Glomerular visceral epithelial cell (primary cell): ENCODE results near the gene KREMEN1.
A peak's percentile ranks its signal among the peaks of the same experiment; 100 is the strongest.

ENCODE experiments used
- DNase-seq: peaks from one replicate; pipeline ENCODE4 v3.0.0-alpha.2; 2016; ENCODE audit errors: extremely low spot score

The KREMEN1 gene

GRCh38 chr22:29128891-29129807 lies 56.3 kb downstream of the KREMEN1 start:
- peak; percentile 1 for DNase-seq

DNA sequence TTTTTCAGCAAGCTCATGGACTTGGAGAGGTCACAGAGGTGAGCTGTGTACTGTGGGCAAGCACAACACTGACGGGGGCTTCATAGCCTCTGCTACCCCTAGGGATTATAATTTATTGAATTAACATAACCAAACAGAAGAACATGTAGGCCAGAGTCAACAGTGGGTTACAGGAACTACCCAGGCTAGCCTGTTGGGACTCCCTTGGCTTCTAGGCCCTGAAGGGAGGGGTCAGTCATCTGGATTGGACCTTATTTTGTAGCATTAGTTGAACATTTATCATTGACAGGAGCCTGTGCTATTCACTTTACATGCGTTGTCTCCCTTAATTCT lies 56.9 kb downstream of the KREMEN1 start:
- DNase-seq: no peak

GRCh38 chr22:29130476-29130875 lies 57.6 kb downstream of the KREMEN1 start:
- DNase-seq: no peak

DNA sequence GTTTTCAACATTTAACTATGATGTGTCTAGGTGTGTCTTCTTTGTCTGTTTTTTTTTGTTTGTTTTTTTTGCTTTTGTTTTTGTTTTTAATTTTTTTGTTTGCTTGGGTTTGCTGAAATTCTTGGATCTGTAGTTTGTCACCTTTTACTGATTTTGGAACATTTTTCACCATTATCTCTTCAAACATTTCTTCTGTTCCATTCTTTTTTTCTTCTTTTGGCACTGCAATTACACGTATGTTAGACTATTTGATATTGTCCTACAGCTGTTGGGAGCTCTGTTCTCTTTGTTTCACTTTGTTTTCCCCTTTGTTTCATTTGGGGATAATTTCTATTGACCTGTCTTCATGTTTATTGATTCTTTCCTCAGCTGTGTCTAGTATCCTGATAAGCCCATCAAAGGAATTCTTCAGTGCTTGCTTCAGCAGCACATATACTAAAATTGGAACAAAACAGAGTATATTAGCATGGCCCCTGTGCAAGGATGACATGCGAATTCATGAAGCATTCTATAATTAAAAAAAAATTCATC lies 60.8 kb downstream of the KREMEN1 start:
- no peak for DNase-seq

DNA sequence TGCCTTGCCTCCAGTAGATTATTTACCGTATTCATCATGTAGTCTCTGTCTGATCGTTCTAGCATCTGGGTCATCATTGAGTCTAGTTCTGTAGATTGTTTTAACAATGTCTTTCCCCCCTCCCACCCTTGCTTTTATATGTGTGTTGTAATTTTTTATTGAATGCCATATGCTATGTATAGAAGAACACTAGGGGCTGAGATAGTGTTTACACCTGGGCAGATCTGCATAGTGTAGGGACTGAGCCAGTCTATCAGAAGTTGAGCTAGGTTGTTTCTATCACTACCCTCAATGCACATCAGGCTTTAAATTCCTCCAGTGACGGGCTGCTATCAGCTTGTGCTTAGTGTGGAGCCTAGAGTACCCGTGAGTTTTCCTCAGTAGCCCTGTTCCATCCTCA lies 61.6 kb downstream of the KREMEN1 start:
- no peak for DNase-seq

DNA sequence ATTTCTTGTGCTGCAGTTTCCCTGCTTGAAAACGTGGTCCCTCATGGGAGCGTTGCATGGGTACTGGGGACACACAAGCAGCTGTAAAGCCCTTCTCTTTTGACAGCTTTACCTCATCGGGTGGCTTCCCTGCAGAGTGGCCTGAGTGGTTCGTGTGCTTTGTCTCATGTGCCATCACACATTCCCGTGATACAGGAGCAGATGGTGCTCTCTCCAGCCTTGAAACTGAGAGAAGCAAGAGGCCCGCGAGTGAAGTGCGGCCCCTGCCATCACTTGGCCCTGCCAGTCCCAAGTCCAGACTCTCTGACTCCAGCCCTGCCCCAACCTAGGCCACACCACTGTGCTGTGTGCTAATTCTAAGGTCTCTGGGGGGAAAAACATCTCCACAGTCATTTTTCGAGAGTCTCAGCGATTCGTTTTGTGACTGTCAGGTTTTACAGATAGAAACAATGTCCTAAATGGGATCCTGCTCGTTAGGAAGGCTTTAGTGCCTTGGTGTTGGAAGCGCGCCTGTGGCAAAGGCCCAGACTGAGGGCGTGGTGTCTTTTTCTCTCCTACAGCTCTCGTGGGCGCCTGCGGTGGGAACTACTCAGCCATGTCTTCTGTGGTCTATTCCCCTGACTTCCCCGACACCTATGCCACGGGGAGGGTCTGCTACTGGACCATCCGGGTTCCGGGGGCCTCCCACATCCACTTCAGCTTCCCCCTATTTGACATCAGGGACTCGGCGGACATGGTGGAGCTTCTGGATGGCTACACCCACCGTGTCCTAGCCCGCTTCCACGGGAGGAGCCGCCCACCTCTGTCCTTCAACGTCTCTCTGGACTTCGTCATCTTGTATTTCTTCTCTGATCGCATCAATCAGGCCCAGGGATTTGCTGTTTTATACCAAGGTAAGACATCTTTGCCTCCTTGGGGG lies 64.2 kb downstream of the KREMEN1 start:
- no peak for DNase-seq

GRCh38 chr22:29138556-29139305 lies 65.9 kb downstream of the KREMEN1 start:
- DNase-seq: no peak

GRCh38 chr22:29139965-29140782 lies 67.3 kb downstream of the KREMEN1 start:
- DNase-seq: no peak

GRCh38 chr22:29141078-29141688 lies 68.3 kb downstream of the KREMEN1 start:
- no peak for DNase-seq

DNA sequence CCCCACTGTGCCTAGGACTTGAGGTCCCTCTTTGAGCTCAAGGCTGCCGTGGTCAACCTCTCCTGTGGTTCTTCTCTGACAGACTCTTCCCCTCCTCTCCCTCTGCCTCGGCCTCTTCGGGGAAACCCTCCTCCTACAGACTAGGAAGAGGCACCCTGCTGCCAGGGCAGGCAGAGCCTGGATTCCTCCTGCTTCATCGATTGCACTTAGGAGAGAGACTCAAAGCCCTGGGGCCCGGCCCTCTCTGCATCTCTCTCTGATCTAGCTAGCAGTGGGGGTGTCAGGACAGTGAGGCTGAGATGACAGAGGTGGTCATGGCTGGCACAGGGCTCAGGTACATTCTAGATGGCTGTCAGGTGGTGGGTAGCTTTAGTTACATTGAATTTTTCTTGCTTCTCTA lies 69.3 kb downstream of the KREMEN1 start:
- no peak for DNase-seq

DNA sequence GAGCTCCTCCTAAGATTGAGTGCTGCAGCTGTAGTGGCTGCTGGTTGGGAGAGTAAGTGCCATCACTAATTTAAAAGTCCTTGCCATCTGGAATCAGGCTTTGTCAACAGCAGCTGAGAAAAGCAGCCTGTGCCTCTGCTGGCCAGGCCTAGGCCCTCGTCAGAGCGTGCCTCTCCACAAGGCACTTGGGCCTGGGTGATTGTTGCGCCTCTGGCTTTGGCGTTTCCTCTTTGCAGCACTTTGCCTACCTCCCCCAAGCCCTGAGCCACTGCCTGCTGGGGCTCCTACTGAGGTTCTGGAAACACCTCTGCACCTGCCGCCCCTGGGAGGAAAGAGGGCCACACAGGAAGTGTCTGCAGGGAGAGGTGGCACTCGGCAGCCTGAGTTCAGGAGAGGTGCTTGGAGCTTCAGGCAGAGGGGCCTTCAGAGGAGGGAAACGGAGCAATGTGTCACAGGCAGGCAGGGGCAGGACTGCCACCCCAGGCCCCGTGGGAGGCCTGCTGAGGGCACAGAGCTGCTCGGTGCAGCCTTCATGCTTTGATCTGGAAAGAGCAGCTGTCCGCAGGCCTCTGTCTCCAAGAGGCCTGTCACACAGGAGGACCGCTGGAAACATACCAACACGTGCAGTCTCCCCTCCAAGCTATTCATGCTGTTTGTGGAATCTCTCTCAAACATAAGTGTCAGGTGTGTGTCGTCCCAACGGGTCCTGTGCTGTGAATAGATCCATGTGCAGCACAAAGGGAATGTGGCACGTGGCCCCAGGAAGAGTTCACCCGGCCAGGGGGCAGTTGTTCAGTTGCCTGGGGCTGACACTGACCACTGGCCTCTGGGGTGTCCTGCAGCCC lies 71.3 kb downstream of the KREMEN1 start:
- DNase-seq: no peak

DNA sequence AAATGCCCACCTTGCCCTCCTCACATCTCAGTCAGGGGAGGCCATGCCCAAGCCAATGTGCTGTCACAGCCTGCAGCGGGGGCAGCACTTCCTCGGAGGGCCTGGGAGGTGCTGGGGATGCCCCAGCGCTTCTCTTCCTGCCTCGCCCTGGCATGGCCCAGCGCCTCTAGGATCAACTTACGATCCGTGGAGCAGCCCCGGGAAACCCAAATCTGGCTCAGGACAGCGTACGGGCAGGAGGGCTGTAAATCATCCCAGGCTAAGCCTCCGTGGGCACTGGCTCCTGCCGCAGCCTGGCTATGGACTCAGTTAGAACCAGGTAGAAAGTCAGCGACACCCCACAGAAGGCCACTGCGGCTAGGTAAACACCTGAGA lies 71.9 kb downstream of the KREMEN1 start:
- no peak for DNase-seq

GRCh38 chr22:29145321-29146072 lies 72.7 kb downstream of the KREMEN1 start:
- no peak for DNase-seq

DNA sequence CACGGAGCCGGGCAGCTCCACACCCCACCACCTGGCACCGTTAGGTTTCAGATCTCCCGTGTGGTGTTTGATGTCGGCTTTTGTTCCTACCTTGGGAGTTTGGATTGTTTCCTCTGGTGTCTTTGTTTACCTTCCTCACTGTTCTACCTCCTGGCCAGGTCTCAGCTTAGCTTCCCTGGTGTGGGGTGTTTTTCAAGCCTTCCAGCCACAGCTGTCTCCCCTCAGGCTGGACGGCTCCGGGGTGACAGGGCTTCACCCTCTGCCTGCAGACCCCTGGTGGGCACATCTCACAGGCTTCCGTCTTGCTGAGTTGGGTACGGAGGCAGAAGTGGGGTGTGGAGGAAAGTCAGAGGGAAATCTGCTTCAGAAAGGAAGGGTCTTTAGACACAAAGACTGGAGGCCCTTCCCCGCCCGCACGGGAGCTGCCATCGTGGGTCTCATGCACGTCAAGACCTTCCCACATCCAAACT lies 73.3 kb downstream of the KREMEN1 start:
- DNase-seq: no peak

GRCh38 chr22:29146771-29147170 lies 73.9 kb downstream of the KREMEN1 start:
- DNase-seq: no peak

GRCh38 chr22:29147331-29147899 lies 74.6 kb downstream of the KREMEN1 start:
- DNase-seq: no peak

- no peak for DNase-seq
Observed at GRCh38 chr22:29148036-29148435, 75.2 kb downstream of the KREMEN1 start.

GRCh38 chr22:29148826-29149225 lies 76.0 kb downstream of the KREMEN1 start:
- no peak for DNase-seq
